CD8-positive, alpha-beta memory T cell (primary cell): ENCODE data around the gene STC2. TPM values are rescaled to one million over a fixed set of nuclear protein-coding genes. Genes with fewer than 3 reads are reported as not detected.

Experiments
- CTCF ChIA-PET: fragments of 350-600 bp; sonication (Branson Sonifier 250); formaldehyde crosslinking; loops from one replicate; lab custom pipeline; 2021; ENCODE audit warnings: antibody characterized with exemption; lab: Charles Lee
- POLR2A ChIA-PET: fragments of 350-600 bp; sonication (Branson Sonifier 250); formaldehyde crosslinking; loops from one replicate; lab custom pipeline; 2021; ENCODE audit warnings: antibody characterized with exemption; lab: Charles Lee
- DNase-seq, 5 donors: peaks; one replicate each; pipeline versions ENCODE4 v3.0.0 to v3.0.0-alpha.2; 2020 to 2022; ENCODE audit warnings: mixed read lengths in 1 of 5
- H3K27ac ChIP-seq: one replicate; pipeline ENCODE4 v1.7.0; 2013; ENCODE audit warnings: low read depth, mild to moderate bottlenecking, low read length, moderate library complexity
- H3K27me3 ChIP-seq: 2 replicates; pipeline ENCODE4 v1.7.0; 2013; ENCODE audit warnings: low read length, mild to moderate bottlenecking; ENCODE audit not compliant: insufficient read depth, poor library complexity, severe bottlenecking
- H3K36me3 ChIP-seq: 2 replicates; pipeline ENCODE4 v1.7.0; 2013; ENCODE audit warnings: mild to moderate bottlenecking, low read length, moderate library complexity; ENCODE audit not compliant: insufficient read depth
- H3K4me1 ChIP-seq: 2 replicates; pipeline ENCODE4 v1.7.0; 2013; ENCODE audit warnings: mild to moderate bottlenecking, low read length, moderate library complexity; ENCODE audit not compliant: insufficient read depth
- H3K4me3 ChIP-seq: 2 replicates; pipeline ENCODE4 v1.7.0; 2013; ENCODE audit warnings: mild to moderate bottlenecking, low read length
- H3K9me3 ChIP-seq: 2 replicates; pipeline ENCODE4 v1.7.0; 2013; ENCODE audit warnings: mild to moderate bottlenecking, low read length
- H3K27ac Mint-ChIP-seq, 8 donors: one replicate each; pipeline ENCODE4 v1.8.0; 2020 to 2021; ENCODE audit warnings: mixed read lengths in 8 of 8, mild to moderate bottlenecking in 6 of 8, inconsistent platforms in 3 of 8, moderate library complexity in 3 of 8
- H3K27me3 Mint-ChIP-seq, 2 donors: one replicate each; pipeline ENCODE4 v1.8.0; 2020 to 2021; ENCODE audit warnings: mixed read lengths in 2 of 2, mild to moderate bottlenecking in 1 of 2, moderate library complexity in 1 of 2
- H3K36me3 Mint-ChIP-seq, 3 donors: one replicate each; pipeline ENCODE4 v1.8.0; 2020 to 2021; ENCODE audit warnings: mixed read lengths in 3 of 3, inconsistent platforms in 1 of 3, mild to moderate bottlenecking in 1 of 3
- H3K4me1 Mint-ChIP-seq, 3 donors: one replicate each; pipeline ENCODE4 v1.8.0; 2020 to 2021; ENCODE audit warnings: mixed read lengths in 3 of 3, inconsistent platforms in 1 of 3, mild to moderate bottlenecking in 1 of 3
- H3K4me3 Mint-ChIP-seq, 7 donors: one replicate each; pipeline ENCODE4 v1.8.0; 2020 to 2021; ENCODE audit warnings: mixed read lengths in 7 of 7, mild to moderate bottlenecking in 6 of 7, moderate library complexity in 4 of 7, inconsistent platforms in 2 of 7
- H3K9me3 Mint-ChIP-seq, 5 donors: one replicate each; pipeline ENCODE4 v1.8.0; 2020 to 2022; ENCODE audit warnings: mixed read lengths in 5 of 5, mild to moderate bottlenecking in 3 of 5, moderate library complexity in 2 of 5, inconsistent platforms in 1 of 5
- polyA plus RNA-seq: library from polyadenylated mRNA; unstranded; fragments of 300-500 nt; fragmentation: Illumina TruSeq; gene quantifications from one replicate; pipeline ENCODE4 v1.2.3, GENCODE V29; 2021
- total RNA-seq, 2 experiments: library from RNA; stranded (reverse); gene quantifications; one replicate each; pipeline ENCODE4 v1.2.3, GENCODE V29; 2021

The STC2 gene
- total and polyA plus RNA-seq, 3 experiments from 2014 or later, result 2.1 to 2.4 TPM; not detected in 1

GRCh38 chr5:173331287-173331686 is 3.1 kb upstream of the STC2 start:
- Histone ChIP-seq H3K27ac (no peak overlapping the region), H3K36me3 (no peaks in the 10 kb centered on the region), H3K9me3 (no peaks in the 10 kb centered on the region), H3K27me3 (peaks cover 5% of the 10 kb centered on the region), H3K4me3 (no peak overlapping the region), H3K4me1 (no peaks in the 10 kb centered on the region)
- Mint-ChIP-seq H3K9me3 (peaks cover 0 to 8% (median 0%) of the 10 kb centered on the region in 5 donors), H3K4me3 (no peak overlapping the region), H3K27ac (peak overlapping the region in 1 of 8 donors; percentile 24), H3K4me1 (peaks cover 0 to 23% (median 0%) of the 10 kb centered on the region in 3 donors), H3K36me3 (no peaks in the 10 kb centered on the region), H3K27me3 (peaks cover 18 to 74% of the 10 kb centered on the region in 2 donors)
- CTCF ChIA-PET, result interaction anchor here (0.8 kb wide), 1 partner anchor 36 kb away, joined by 3 read pairs; no protein-coding TSS in a partner anchor
- DNase-seq, result no peak
- POLR2A ChIA-PET, result no interaction called here

- no peak for DNase-seq
- Mint-ChIP-seq H3K4me3 (no peak overlapping the region), H3K27me3 (peaks cover 21 to 74% of the 10 kb centered on the region in 2 donors)
Observed at GRCh38 chr5:173330338-173331206, 2.4 kb upstream of the STC2 start.

GRCh38 chr5:173329491-173330337 is 1.5 kb upstream of the STC2 start:
- ChIA-PET CTCF (no interaction called here), POLR2A (no interaction called here)
- H3K27me3 ChIP-seq, result peaks cover 10% of the 10 kb centered on the region
- DNase-seq, result no peak
- H3K9me3 ChIP-seq, result no peaks in the 10 kb centered on the region
- no peak overlapping the region for H3K4me3 ChIP-seq
- no peak overlapping the region for H3K27ac ChIP-seq
- Mint-ChIP-seq H3K4me1 (peaks cover 1 to 24% (median 3%) of the 10 kb centered on the region in 3 donors), H3K27me3 (peaks cover 25 to 75% of the 10 kb centered on the region in 2 donors), H3K36me3 (no peaks in the 10 kb centered on the region), H3K4me3 (no peak overlapping the region), H3K27ac (no peak overlapping the region), H3K9me3 (peaks cover 0 to 8% (median 0%) of the 10 kb centered on the region in 5 donors)
- no peaks in the 10 kb centered on the region for H3K36me3 ChIP-seq
- H3K4me1 ChIP-seq, result no peaks in the 10 kb centered on the region

More at GRCh38 chr5:173330338-173331206, 2.4 kb upstream of the STC2 start:
- Mint-ChIP-seq H3K27ac (no peak overlapping the region), H3K4me1 (peaks cover 0 to 23% (median 0%) of the 10 kb centered on the region in 3 donors), H3K36me3 (no peaks in the 10 kb centered on the region), H3K9me3 (peaks cover 0 to 8% (median 0%) of the 10 kb centered on the region in 5 donors)
- Histone ChIP-seq H3K36me3 (no peaks in the 10 kb centered on the region), H3K27me3 (peaks cover 5% of the 10 kb centered on the region), H3K4me1 (no peaks in the 10 kb centered on the region), H3K9me3 (no peaks in the 10 kb centered on the region), H3K4me3 (no peak overlapping the region), H3K27ac (no peak overlapping the region)
- ChIA-PET POLR2A (no interaction called here), CTCF (no interaction called here)

- Histone ChIP-seq H3K36me3 (no peaks in the 10 kb centered on the region), H3K4me3 (no peak overlapping the region), H3K27ac (no peak overlapping the region), H3K27me3 (peaks cover 14% of the 10 kb centered on the region), H3K9me3 (no peaks in the 10 kb centered on the region), H3K4me1 (no peaks in the 10 kb centered on the region)
- peaks cover 33 to 81% of the 10 kb centered on the region in 2 donors for H3K27me3 Mint-ChIP-seq
- peaks cover 0 to 8% (median 0%) of the 10 kb centered on the region in 5 donors for H3K9me3 Mint-ChIP-seq
- ChIA-PET CTCF (no interaction called here), POLR2A (no interaction called here)
- H3K27ac Mint-ChIP-seq, result peak overlapping the region in 1 of 8 donors; percentile 26
- no peak for DNase-seq
- H3K4me1 Mint-ChIP-seq, result peaks cover 2 to 30% (median 7%) of the 10 kb centered on the region in 3 donors
- H3K36me3 Mint-ChIP-seq, result no peaks in the 10 kb centered on the region
- H3K4me3 Mint-ChIP-seq, result peak overlapping the region in 2 of 7 donors; percentile 4 to 29
Observed at GRCh38 chr5:173328844-173329490, 753 bp upstream of the STC2 start.

GRCh38 chr5:173327084-173327947 is 898 bp downstream of the STC2 start:
- H3K4me3 Mint-ChIP-seq, result no peak overlapping the region
- Histone ChIP-seq H3K36me3 (no peaks in the 10 kb centered on the region), H3K27me3 (peaks cover 14% of the 10 kb centered on the region), H3K4me3 (no peak overlapping the region), H3K27ac (no peak overlapping the region), H3K4me1 (no peaks in the 10 kb centered on the region), H3K9me3 (no peaks in the 10 kb centered on the region)
- DNase-seq, result no peak
- H3K27ac Mint-ChIP-seq, result no peak overlapping the region
- H3K4me1 Mint-ChIP-seq, result peaks cover 2 to 30% (median 7%) of the 10 kb centered on the region in 3 donors
- peaks cover 32 to 80% of the 10 kb centered on the region in 2 donors for H3K27me3 Mint-ChIP-seq
- H3K36me3 Mint-ChIP-seq, result peaks cover 0 to 2% (median 0%) of the 10 kb centered on the region in 3 donors
- POLR2A ChIA-PET, result no interaction called here
- CTCF ChIA-PET, result no interaction called here
- peaks cover 0 to 8% (median 0%) of the 10 kb centered on the region in 5 donors for H3K9me3 Mint-ChIP-seq

- CTCF ChIA-PET, result no interaction called here
- Mint-ChIP-seq H3K27ac (no peak overlapping the region), H3K27me3 (peaks cover 32 to 74% of the 10 kb centered on the region in 2 donors), H3K4me1 (peaks cover 2 to 27% (median 7%) of the 10 kb centered on the region in 3 donors), H3K9me3 (peaks cover 0 to 5% (median 0%) of the 10 kb centered on the region in 5 donors), H3K4me3 (no peak overlapping the region), H3K36me3 (peaks cover 0 to 2% (median 0%) of the 10 kb centered on the region in 3 donors)
- DNase-seq, result no peak
- Histone ChIP-seq H3K4me1 (no peaks in the 10 kb centered on the region), H3K27me3 (peaks cover 14% of the 10 kb centered on the region), H3K4me3 (no peak overlapping the region), H3K9me3 (no peaks in the 10 kb centered on the region), H3K27ac (no peak overlapping the region), H3K36me3 (no peaks in the 10 kb centered on the region)
- POLR2A ChIA-PET, result no interaction called here
Observed at GRCh38 chr5:173326501-173326960, 1.7 kb downstream of the STC2 start.
